Left renal cortex interstitium (tissue), 4 donors: ENCODE data around the gene ARHGEF11. TPM values are rescaled to one million over a fixed set of nuclear protein-coding genes. Genes with fewer than 3 reads are reported as not detected.
"Not testable (repeated sequence)": the region's sequence is repeated elsewhere in the genome, so short reads cannot be mapped to it uniquely, and the experiment has no call there.

ENCODE experiments used
- DNase-seq, 4 donors: peaks; one replicate each; pipeline ENCODE4 v3.0.0-alpha.2; 2013; ENCODE audit warnings: low read depth in 4 of 4, low spot score in 2 of 4, missing footprints in 1 of 4
- polyA plus RNA-seq, 4 donors: library from polyadenylated mRNA; unstranded; fragments of 120-200 nt; gene quantifications; one replicate each; pipeline ENCODE4 v1.2.1, GENCODE V29; 2013; ENCODE audit not compliant: insufficient read length in 4 of 4

Gene ARHGEF11, protein sequence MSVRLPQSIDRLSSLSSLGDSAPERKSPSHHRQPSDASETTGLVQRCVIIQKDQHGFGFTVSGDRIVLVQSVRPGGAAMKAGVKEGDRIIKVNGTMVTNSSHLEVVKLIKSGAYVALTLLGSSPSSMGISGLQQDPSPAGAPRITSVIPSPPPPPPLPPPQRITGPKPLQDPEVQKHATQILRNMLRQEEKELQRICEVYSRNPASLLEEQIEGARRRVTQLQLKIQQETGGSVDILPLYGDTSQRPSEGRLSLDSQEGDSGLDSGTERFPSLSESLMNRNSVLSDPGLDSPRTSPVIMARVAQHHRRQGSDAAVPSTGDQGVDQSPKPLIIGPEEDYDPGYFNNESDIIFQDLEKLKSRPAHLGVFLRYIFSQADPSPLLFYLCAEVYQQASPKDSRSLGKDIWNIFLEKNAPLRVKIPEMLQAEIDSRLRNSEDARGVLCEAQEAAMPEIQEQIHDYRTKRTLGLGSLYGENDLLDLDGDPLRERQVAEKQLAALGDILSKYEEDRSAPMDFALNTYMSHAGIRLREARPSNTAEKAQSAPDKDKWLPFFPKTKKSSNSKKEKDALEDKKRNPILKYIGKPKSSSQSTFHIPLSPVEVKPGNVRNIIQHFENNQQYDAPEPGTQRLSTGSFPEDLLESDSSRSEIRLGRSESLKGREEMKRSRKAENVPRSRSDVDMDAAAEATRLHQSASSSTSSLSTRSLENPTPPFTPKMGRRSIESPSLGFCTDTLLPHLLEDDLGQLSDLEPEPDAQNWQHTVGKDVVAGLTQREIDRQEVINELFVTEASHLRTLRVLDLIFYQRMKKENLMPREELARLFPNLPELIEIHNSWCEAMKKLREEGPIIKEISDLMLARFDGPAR (N-terminal part only)
- 10 to 100 TPM; 27.7 to 43.4 (median 36.3) TPM for polyA plus RNA-seq

DNA sequence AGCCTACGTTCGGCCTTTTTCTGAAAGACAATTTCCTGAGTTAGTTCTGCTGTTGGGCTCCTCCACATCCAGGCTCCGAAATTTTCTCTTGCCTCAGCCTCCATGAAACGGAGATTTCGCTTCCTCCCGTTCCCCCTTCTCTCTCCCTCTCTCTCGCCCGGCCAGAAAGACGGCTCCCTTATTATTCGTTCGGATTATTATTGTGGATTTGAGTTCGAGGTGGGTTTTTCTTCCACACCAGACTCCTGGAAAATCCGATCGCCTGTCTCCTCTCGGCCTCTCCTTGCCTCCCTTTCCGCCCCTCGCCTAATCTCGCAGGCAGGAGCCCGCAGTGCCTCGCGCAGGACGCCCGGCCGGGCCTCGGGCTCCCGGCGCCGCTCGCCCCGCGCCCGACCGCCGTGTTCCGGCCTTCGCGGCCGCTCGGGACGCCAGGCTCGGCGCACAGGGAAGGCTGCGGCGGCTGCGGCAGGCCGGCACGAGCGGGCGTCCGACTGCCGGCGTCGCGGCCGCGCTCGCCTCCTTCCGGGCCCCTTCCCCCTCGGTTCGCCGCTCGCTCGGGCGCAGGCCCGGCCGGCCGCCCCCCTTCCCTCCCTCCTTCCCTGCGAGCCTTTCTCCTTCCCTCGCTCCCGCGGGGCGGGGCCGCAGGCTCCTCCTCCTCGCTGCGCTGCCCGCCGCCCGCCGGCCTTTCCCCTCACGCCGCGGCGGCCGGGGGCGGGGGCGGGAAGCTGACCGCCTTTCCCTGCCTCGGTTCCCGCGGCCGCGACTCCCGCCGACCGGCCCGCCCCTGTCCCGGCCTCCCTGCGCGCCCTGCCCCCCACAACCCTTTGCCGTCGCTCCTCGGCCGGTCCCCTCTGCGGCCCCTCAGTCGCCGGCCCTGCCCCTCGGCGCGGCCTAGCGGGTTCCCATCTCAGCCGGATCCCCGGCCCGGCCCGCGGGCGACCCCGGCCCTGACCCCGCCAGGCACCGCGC, at the start of gene ARHGEF11:
Gene ARHGEF11, minus strand, starts transcription at position 493 of the 969 bp plus-strand sequence. CDS start 1,412 bp downstream, outside the sequence.
- DNase-seq = peak; percentile 41 to 86 (median 78)

DNA sequence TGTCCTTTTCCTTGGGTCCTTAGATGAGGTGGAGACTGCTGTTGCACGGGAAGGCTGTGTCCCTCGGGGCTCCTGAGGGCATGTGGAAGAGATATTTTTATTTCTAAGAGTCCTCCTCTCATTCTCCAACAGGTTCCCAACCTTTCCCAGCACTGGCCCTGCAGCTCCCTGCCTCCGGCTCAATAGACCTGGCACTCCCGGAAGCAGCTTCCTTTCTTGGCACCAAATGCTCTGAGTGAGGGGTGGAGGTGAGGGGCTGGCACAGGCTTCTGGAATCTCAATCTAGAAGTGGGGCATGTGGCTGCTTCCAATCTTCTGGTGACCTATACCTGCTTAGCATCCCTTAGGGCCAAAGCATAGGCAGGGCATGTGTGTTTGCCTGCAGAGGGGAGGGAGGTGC, 49.5 kb upstream of the ARHGEF11 start:
- DNase-seq = no peak

DNA sequence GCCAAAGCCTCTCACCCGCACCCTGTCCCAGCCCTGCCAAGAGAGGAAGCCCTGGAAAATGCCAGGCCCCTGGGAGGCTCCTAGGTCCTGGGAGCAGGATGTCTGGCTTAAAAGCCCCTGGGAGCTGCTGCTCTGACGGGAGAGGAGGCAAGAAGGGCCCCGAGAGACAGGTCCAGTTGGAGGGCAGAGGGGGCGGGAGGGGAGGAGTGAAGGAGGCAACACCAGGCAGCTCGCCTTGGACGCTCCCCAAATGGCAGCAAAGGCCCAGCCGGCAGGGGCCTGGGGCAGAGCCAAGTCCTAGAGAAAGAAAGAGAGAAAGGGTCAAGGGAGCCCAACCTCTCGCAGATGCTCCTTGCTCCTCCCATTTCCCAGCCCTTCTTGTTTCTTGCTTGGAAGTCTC, 47.3 kb upstream of the ARHGEF11 start:
- DNase-seq = peak in 1 of 4 donors; percentile 12

DNA sequence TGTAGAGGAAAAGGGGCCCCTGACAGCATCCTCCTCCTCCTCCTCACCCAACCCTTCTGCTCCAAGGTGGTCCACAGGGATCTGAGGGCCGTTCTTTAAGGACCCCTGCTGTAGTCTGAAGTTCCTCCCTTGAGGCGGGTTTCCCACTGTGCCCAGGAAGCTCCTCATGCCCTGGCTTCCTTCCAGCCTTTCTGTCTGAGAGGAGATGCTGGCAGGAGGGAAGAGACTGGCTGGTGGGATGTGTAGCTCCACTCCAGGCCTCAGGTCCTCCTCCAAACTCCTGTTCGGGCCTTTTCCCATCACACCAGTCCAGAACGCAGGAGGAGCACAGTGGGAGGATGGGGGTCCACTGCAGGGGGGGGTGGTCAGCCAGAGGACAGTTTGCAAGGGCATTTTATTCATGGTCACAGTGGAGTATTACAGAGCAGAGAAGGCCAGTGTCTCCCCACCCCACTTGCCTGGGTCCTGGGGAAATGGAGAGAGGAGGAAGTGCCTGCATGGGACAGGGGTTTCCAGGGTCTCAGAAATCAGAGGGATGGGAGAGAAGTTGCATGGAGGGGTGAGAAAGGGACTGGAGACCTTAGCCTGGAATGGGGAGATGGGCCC, 46.2 kb upstream of the ARHGEF11 start:
- no peak for DNase-seq

DNA sequence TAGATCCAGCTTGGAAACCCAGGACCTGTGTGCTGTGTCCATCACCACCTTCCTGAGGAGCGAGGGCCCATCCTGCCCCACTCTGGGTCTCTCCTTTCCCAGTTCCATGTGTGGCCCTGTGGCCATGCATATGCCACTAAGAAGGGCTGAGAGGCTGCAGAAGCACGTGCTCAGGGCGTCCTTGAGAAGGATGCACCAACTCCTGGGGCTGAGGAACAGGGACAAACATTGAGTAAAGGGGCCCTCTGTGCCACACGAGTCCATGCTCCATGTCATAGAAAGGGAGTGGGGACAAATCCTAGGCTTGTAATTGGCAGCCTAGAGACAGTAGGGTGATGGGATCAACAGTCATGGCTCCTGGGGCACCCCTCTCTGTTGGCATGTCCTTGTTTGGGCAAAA, 45.6 kb upstream of the ARHGEF11 start:
- DNase-seq = no peak

DNA sequence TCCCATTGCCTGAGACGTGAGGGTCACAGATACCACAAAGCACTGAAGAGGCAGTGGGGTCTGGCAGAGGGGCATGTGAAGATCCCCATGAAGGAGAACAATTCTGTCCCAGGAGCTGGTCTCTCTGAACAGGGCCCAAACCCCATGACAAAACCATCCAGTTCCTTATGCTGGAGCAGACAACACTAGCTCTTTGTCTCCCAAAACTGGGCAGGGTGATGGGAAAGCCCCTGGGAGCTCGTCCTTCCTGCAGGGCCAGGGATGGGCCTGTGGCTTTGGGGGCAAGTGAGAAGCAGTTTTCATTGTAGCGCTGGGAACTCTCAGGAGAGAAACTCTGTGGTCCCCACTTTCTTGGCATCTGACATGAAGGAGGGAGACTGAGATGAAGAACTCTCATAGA, 45.2 kb upstream of the ARHGEF11 start:
- DNase-seq = no peak

DNA sequence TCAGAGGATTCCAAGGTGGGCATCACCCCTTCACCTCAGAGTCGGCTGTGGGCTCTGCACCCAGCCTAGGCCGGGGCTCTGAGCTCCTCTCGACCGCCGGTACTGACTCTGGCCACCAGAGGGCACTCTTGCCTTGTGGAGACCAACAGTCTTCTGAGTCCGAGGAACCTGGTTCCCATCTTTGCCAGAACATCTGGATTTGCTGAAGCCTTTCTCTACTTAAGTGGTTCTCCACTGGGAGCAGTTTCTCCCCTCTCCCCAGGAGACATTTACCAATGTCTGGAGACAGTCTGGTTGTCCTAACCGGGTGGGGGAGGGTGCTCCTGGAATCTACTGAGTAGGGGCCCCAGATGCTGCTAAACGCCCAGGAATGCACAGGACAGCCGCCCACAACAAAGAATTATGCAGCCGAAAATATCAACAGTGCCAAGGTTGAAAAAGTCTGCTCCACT, 44.7 kb upstream of the ARHGEF11 start:
- peak; percentile 53 to 77 (median 59) for DNase-seq

DNA sequence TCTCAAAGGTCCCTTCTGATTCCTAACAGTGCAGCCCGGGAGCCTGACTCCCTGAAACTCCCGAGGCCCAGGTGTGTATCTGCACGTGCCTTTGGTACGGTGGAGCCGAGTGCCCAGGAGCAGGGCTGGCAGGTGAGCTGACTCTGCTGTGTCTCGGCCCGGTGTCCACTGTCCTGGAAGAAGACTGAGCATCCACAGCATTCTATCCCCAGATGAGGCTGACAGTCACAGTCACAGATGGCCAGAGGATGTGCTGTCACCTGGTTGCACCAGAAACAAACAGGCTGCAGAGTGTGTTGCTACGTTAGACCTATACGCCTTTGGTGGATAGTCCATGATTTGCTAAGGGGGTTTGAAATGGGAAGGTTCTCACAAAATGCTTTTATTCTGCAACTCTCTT, 44.2 kb upstream of the ARHGEF11 start:
- DNase-seq = no peak

DNA sequence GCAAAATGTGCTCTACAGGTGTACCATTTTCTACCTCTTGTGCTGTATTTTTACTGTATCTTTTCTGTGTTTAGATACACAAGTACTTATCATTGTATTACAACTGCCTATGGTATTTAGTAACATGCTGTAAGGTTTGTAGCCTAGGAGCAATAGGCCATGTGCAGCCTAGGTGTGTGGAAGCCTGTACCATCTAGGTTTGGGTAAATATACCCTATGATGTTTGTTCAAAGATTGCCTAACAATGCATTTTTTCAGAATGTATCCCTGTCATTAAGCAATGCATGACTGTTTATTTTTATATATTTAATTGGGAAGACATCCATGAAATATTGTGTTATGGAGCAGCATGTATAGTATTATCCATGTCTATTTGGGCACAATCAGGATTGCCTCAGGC, 43.1 kb upstream of the ARHGEF11 start:
- DNase-seq = no peak

DNA sequence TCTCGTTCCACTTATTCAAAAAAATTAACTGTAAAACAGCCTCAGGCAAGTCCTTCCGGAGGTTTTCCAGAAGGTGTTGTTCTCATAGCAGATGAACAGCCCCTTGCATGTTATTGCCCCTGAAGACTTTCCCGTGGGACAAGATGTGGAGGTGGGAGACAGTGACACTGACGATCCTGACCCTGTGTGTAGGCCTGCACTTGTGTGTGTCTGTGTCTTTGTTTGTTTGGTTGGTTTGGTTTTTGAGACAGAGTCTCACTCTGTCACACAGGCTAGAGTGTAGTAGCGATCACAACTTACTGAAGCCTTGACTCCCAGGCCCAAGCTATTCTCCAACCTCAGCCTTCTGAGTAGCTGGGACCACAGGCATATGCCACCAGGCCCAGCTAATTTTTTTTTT, 41.5 kb upstream of the ARHGEF11 start:
- no peak for DNase-seq

DNA sequence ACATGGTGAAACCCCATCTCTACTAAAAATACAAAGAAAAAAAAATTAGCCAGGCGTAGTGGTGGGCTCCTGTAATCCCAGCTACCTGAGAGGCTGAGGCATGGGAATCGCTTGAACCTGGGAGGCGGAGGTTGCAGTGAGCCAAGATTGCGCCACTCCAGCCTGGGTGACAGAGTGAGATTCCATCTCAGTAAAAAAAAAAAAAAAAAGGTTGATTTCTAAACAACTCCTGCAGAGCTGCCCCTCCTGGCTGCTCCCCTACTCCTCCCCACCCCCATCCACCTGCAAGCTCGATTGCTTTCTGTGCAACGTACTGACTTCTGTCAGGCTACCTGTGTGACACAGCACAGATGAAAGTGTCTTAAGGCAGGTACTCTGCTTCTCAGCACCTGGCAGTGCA, 40.8 kb upstream of the ARHGEF11 start:
- no peak for DNase-seq

DNA sequence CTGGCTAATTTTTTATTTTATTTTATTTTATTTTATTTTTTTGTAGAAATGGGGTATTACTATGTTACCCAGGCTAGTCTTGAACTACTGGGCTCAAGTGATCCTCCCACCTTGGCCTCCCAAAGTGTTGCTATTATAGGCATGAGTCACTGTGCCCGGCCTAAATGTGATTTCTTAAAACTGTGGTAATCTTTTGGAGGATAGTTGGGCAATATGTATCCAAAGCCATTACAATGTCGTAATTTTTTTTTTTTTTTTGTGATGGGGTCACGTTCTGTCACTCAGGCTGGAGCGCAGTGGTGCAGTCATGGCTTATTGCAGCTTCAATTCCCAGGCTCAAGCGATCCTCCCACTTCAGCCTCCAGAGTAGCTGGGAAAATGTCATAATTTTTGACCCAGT, 39.9 kb upstream of the ARHGEF11 start:
- no peak for DNase-seq

DNA sequence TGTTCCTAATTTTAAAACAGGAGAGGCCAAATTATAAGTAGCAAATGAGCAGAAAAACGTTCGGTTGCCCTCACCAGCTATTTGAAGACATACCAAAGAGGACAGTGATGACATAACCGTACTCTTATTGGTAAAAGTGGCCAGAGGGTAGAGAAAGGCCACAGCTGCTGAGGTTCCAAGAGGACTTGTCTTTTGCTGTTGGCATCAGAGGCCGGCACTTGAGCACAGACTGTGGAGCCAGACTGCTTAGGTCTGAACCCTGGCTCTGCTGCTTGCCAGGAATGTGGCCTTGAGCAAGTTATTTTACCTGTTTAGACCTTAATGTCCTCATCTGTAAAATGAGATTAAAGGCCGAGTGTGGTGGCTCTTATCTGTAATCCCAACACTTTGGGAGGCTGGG, 39.2 kb upstream of the ARHGEF11 start:
- DNase-seq = no peak

DNA sequence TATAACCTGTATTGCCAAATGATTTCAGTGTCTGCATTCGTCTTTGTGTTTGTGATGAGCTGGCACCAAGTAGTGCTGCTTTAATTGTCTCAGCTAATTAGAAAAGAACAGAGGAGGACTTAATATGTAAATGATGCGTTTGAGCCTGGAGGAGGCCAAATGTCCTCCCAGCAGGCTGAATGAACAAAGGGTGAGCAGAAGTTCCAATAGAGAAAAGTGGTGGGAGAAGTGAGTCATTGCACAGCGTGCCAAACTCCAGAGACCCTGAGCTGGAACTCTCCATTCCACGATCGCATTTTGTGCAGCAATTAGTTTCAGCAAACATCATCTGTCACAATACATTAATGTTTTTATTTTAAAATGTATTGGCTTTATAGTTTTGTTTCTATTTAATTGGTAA, 36.2 kb upstream of the ARHGEF11 start:
- DNase-seq = no peak

DNA sequence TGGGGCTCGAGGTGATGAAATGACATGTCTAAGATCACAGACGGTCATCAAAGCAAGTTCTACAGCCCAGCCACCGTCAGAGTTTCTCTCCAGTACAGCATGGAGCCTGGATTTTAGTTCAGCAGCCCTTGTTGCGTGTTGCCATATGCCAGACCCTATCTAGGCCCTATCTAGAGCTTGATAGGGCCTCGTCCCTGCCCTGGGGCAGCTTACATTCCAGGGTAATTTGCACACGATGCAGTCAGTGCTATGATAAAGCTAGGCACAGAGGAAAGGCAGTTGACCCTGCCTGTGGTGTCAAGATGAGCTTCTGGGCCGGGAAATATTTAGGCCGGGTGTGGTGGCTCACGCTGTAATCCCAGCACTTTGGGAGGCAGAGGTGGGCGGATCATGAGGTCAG, 35.2 kb upstream of the ARHGEF11 start:
- DNase-seq = no peak

DNA sequence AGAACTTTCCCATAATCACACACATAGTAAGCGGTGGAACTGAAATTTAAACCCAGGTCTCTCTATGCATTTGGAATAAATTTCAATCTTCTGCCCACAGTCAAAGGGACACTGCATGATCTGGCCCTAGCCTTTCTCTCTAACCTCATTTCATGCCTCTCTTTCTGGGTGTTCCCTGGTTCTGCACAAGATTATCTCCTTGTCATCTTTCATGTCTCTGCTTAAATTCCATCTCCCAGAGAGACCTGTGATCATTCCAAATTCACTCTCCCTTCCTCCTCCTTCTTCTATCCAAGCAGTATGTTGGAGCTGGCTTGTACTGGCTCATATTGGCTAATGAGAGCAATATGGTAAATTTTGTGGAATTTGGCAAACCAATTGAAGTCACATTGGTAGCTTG, 31.9 kb upstream of the ARHGEF11 start:
- no peak for DNase-seq

DNA sequence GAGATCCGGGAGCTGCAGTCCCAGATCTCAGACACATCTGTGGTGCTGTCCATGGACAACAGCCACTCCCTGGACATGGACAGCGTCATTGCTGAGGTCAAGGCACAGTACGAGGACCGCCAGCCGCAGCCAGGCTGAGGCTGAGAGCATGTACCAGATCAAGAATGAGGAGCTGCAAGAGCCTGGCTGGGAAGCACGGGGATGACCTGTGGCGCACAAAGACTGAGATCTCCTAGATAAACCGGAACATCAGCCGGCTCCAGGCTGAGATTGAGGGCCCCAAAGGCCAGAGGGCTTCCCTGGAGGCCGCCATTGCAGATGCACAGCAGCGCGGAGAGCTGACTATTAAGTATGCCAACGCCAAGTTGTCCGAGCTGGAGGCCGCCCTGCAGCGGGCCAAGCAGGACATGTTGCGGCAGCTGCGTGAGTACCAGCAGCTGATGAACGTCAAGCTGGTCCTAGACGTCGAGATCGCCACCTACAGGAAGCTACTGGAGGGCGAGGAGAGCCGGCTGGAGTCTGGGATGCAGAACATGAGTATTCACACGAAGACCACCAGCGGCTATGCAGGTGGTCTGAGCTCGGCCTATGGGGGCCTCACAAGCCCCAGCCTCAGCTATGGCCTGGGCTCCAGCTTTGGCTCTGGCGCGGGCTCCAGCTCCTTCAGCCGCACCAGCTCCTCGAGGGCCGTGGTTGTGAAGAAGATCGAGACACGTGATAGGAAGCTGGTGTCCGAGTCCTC, 28.6 kb upstream of the ARHGEF11 start:
- peak; percentile 9 to 34 (median 30) for DNase-seq

DNA sequence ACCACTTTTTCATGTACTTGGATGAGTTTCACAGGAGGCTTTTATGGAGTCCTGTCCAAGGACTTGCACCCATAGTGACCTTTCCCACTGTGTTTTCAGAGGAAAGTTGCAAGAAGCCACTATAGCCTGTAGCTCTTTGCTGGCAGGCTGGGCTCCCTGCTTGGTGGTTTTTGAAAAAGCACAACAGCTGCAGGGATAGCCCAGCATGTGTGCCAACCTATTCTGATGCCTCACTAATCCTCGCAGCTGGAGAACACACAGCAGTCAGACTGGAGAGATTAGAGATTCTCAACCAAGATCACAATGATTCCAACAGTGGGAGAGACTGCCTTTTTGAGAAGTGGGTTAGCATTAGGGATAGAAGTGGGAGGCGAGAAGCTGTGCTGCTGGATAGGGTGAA, 24.1 kb upstream of the ARHGEF11 start:
- DNase-seq = no peak

DNA sequence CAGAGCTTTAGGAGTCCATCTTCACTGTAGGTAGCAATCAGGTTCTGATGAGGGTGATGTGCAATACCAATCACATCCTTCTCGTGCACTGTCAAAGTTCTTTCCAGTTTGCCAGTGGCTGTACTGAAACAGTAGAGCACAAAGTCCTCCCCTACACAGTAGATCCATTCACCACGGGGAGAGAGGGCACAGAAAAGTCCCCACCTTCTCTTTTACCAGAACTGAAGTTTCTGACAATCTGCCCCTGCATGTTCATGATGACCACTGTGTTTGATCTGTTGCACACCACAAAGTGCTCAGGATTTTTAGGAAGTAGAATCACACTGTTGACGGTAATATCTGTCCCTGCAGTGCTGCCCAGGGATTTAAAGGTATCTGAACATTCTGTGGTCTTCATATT, 13.7 kb upstream of the ARHGEF11 start:
- not testable (repeated sequence) for DNase-seq
